GM21825 (cell line): Measurements from ENCODE around the gene TMEM61.

ENCODE experiments used
- ATAC-seq: cut with Tn5 transposase; IDR thresholded peaks from one replicate; pipeline ENCODE4 v1.9.1; 2021; ENCODE audit warnings: mild to moderate bottlenecking, moderate library complexity; ENCODE audit not compliant: unreplicated experiment

The TMEM61 gene

DNA sequence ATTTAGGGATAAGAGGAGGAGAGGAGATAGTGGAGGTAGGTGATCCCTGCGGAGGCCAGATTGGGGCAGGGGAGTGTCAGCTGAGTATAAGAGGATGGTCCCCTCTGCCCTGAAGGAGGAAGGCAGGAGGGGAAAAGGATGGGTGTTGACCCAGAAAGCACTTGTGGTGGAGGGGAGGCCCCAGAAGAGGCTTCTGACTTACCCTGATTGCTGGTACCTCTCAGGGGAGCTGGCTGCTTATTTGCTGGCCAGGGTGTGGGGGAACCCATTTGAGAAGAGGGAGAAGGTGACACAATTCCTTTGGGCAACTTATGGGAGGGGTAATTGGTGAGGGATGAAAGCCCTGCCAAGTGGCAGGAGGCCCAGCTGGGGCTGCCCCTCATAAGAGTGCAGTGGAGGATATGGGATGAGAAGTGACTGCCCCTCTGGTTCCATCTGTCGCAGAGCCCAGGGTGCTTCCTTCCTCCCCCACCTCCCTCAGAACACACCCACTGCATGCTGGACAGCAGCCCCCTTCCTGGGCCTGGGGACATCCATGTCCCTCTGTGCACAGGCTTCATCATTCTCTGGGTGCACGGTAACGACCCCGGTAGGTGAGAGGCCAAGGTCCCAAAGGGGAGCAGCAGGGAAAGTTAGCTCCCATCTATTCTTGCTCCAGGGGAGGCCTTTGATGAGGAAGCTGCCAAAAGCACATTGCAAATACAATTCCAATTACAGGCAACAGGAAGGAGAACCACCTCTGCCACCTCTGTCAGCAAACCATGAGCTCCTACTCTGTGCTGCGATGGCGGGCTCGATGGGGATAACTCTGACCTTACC lies 57.5 kb downstream of the TMEM61 start:
- ATAC-seq = no peak

DNA sequence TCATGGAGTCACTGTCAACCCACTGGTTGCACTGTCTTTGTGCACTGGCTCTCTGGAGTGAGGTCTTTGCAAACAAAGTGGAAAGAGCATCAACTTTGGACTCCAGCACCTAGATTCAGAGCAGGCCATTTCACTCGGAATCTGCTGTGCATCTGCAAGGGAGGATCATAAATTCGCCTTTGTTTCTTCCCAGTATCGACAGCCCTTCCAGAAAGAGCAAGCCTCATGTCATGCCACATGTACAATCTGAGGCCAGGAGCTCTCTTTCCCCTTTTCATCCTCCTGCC lies 58.1 kb downstream of the TMEM61 start:
- ATAC-seq = no peak

GRCh38 chr1:55038974-55039341 lies 58.5 kb downstream of the TMEM61 start:
- no peak for ATAC-seq

DNA sequence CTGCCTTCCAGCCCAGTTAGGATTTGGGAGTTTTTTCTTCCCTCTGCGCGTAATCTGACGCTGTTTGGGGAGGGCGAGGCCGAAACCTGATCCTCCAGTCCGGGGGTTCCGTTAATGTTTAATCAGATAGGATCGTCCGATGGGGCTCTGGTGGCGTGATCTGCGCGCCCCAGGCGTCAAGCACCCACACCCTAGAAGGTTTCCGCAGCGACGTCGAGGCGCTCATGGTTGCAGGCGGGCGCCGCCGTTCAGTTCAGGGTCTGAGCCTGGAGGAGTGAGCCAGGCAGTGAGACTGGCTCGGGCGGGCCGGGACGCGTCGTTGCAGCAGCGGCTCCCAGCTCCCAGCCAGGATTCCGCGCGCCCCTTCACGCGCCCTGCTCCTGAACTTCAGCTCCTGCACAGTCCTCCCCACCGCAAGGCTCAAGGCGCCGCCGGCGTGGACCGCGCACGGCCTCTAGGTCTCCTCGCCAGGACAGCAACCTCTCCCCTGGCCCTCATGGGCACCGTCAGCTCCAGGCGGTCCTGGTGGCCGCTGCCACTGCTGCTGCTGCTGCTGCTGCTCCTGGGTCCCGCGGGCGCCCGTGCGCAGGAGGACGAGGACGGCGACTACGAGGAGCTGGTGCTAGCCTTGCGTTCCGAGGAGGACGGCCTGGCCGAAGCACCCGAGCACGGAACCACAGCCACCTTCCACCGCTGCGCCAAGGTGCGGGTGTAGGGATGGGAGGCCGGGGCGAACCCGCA lies 59.1 kb downstream of the TMEM61 start, which contains the start of gene PCSK9:
TSS of gene PCSK9 (plus strand) at position 207 of the 741 bp plus-strand sequence. CDS start at position 497, 290 bp downstream.
- ATAC-seq = no peak

DNA sequence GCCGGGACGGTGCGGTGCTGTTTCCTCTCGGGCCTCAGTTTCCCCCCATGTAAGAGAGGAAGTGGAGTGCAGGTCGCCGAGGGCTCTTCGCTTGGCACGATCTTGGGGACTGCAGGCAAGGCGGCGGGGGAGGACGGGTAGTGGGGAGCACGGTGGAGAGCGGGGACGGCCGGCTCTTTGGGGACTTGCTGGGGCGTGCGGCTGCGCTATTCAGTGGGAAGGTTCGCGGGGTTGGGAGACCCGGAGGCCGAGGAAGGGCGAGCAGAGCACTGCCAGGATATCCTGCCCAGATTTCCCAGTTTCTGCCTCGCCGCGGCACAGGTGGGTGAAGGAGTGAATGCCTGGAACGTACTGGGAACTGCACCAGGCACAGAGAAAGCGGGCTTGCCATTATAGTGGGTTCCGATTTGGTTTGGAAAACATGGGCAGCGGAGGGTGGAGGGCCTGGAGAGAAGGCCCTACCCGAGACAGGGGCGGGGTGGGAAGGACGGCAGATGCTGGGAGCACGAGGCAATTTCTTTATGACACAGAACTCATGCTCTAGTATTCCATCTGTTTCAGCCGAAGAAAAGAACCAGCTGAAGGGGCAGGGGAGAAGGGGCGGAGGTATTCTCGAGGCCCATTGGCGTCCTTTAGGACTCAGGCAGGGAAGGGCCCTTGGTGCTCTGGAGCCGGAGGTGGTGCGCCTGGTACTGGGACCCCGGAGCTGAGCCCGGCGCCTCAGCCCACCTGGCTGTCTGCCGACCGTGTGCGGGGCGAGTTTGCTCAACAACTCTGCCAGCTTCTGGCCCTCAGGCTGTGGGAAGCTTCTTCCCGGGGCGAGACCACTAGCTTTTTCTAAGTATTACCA lies 59.9 kb downstream of the TMEM61 start:
- no peak for ATAC-seq

DNA sequence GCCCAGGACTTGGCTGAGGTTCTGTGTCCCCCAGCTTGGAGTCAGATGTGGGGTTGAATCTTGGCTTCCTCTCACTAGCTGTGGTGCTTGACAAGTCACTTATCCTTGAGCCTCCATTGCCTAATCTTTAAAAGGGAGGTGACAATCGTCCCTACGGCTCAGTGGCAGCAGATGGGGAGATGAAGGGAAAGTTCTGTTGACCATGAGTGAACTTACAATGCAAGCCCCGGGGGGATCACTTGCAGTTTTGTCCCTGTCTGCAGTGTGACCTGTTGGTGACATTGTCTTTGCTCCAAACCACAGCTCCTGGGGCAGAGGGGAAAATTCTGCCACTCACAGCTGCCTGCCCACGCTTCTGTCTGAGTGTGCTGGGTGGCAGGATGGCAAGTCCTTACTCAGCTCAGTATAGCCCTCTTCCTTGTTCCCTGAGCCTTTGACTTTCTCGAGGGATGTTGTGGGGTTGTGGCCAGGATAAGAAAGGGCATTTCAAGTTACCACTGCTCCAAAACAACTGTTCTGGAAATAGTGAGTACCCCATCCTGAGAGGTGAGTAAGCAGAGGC lies 60.6 kb downstream of the TMEM61 start:
- ATAC-seq = no peak

DNA sequence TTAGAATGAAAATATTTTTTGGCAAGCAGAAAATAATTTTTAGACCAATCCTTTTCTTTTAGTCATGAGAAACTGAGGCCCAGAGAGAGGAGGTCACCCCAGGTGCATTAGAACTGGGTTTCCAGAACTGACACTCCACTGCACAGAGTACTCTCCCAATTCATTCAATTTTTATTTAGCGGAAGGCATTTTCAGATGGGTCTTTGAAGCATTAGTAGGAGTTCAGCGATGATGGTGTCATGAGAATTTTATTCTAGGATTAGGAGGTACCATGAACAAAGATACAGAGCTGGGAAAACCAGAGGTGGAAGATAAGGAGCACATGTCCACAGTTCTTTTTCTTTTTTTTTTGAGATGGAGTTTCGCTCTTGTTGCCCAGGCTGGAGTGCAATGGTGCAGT lies 61.2 kb downstream of the TMEM61 start:
- no peak for ATAC-seq
